Measurements from ENCODE around the gene POLK. TPM values are rescaled to one million over a fixed set of nuclear protein-coding genes. Genes with fewer than 3 reads are reported as not detected.

Gene POLK
- total and polyA plus RNA-seq, 2 of the 8 experiments (the other 6 are each of a cell fraction or from before 2014, with no cell fraction given): 2.0 to 9.0 TPM

- Histone ChIP-seq H2AFZ (ENCODE audit: low read length) (no peak overlapping the region), H3K18ac (ENCODE audit: extremely low read depth, low read length) (no peak overlapping the region), H3K79me2 (ENCODE audit: control insufficient read depth in 1 of 2, insufficient read depth in 2 of 2, low read length in 2 of 2) (peaks cover 0 to 57% of the 10 kb centered on the region in 2 experiments; a peak in 2 of 4 replicates), H2BK20ac (ENCODE audit: low read length) (no peak overlapping the region), H3K4me1 (replicated peaks in 1 of 4; ENCODE audit: control insufficient read depth in 3 of 4, insufficient read depth in 4 of 4, low read length in 3 of 4) (peaks cover 1 to 24% (median 3%) of the 10 kb centered on the region in 4 experiments; a peak in 5 of 7 replicates), H3K23me2 (ENCODE audit: low read depth, low read length) (no peaks in the 10 kb centered on the region; the same call in 1 of the 2 replicates), H3K14ac (ENCODE audit: insufficient read length) (no peak overlapping the region), H3K4ac (replicated peaks; ENCODE audit: insufficient read length, low read depth, low read length) (no peak overlapping the region), H4K5ac (ENCODE audit: insufficient read length, low read depth, low read length) (no peak overlapping the region), H3K79me1 (ENCODE audit: low read depth, low read length) (no peaks in the 10 kb centered on the region), H3K56ac (replicated peaks; ENCODE audit: insufficient read length, low read depth, low read length) (no peak overlapping the region), H3K23ac (ENCODE audit: insufficient read length) (no peak overlapping the region), H3K27me3 (replicated peaks in 1 of 4; ENCODE audit: control insufficient read depth in 3 of 4, extremely low read depth in 1 of 4, insufficient read depth in 3 of 4, low read length in 3 of 4) (no peaks in the 10 kb centered on the region), H3K4me2 (ENCODE audit: insufficient read depth in 1 of 2, low read depth in 2 of 2, low read length in 2 of 2) (peak overlapping the region; percentile 6 to 41; a peak in 2 of 4 replicates), H2BK15ac (ENCODE audit: low read length) (no peak overlapping the region), H3K9ac (replicated peaks in 1 of 4; ENCODE audit: extremely low read depth in 1 of 4, low read depth in 3 of 4, low read length in 3 of 4) (no peak overlapping the region), H3K27ac (ENCODE audit: low read depth, low read length) (no peak overlapping the region), H3K36me3 (ENCODE audit: control insufficient read depth in 2 of 4, insufficient read depth in 4 of 4, low read length in 3 of 4) (no peaks in the 10 kb centered on the region), H2BK12ac (ENCODE audit: low read depth, low read length) (no peak overlapping the region), H4K20me1 (replicated peaks in 1 of 2; ENCODE audit: control insufficient read depth in 1 of 2, insufficient read depth in 2 of 2, low read length in 2 of 2) (no peaks in the 10 kb centered on the region), H3K9me3 (ENCODE audit: insufficient read depth in 2 of 2, low read depth in 1 of 2, low read length in 1 of 2) (no peaks in the 10 kb centered on the region), H2AK5ac (ENCODE audit: low read depth, low read length) (no peak overlapping the region), H4K8ac (ENCODE audit: extremely low read depth, insufficient read depth, low read length) (no peak overlapping the region), H2BK120ac (replicated peaks; ENCODE audit: low read depth, low read length) (no peak overlapping the region), H2BK5ac (ENCODE audit: low read depth, low read length) (no peak overlapping the region), H4K91ac (replicated peaks; ENCODE audit: insufficient read length, low read length) (no peak overlapping the region), H3K4me3 (ENCODE audit: extremely low read depth in 1 of 4, insufficient read depth in 2 of 4, low read depth in 3 of 4, low read length in 4 of 4) (peak overlapping the region in 1 of 4 experiments; percentile 36; a peak in 2 of 8 replicates)
- DNase-seq (ENCODE audit: low read depth in 1 of 2, low spot score in 2 of 2) (no peak), FAIRE-seq (no peak)
- ChIA-PET POLR2A (ENCODE audit: partially characterized antibody) (no interaction called here), CTCF (ENCODE audit: partially characterized antibody) (interaction anchor here (1.6 kb wide), 1 partner anchor 9 kb away, joined by 3 read pairs; no protein-coding TSS in a partner anchor)
- WGBS, 2 experiments (ENCODE audit: extremely low coverage in 1 of 2, insufficient coverage in 1 of 2, insufficient read length in 1 of 2, insufficient replicate concordance in 2 of 2, low coverage in 1 of 2, low lambda C conversion rate in 2 of 2, missing lambda C conversion rate in 1 of 2): 8% methylated on average over 4 of the region's 4 CpGs; no CpG with 5 or more reads in 1 of the 2 experiments
These were observed 36.3 kb upstream of the POLK start for GRCh38 chr5:75475364-75475763.
